HCT116 (cell line): Measurements from ENCODE around the gene RUNDC3A. TPM values are rescaled to one million over a fixed set of nuclear protein-coding genes. Genes with fewer than 3 reads are reported as not detected.

Source experiments
- ATAC-seq: fragments of 200-7000 bp; cut with Tn5 transposase; 2 replicates; pipeline ENCODE4 v1.9.1; 2020; ENCODE audit warnings: mild to moderate bottlenecking, moderate library complexity
- BruUV-seq: library from RNA; stranded (reverse); fragments of 400-500 nt; replicated peaks from 2 replicates; lab custom pipeline; 2021; lab: Mats Ljungman, UMichigan
- CTCF ChIA-PET: fragments of 300-600 bp; sonication (Branson Sonifier 250); formaldehyde crosslinking; loops from one replicate; lab custom pipeline; 2021; ENCODE audit warnings: antibody characterized with exemption; lab: Charles Lee
- POLR2A ChIA-PET: fragments of 300-600, 350-600 bp; sonication (Branson Sonifier 250); formaldehyde crosslinking; loops from one replicate; lab custom pipeline; 2021; ENCODE audit warnings: antibody characterized with exemption; lab: Charles Lee
- RAD21 ChIA-PET, 2 experiments: fragments of 300-600 bp; sonication (Branson Sonifier 250); formaldehyde crosslinking; loops; one replicate each; lab custom pipeline; 2023; ENCODE audit warnings: low total read pairs in 2 of 2; ENCODE audit not compliant: uncharacterized antibody in 2 of 2, unreplicated experiment in 2 of 2, low non-redundant PET in 1 of 2; lab: Charles Lee
- DNase-seq: peaks from one replicate; pipeline ENCODE4 v3.0.0-alpha.2; 2010; ENCODE audit warnings: low read depth, low spot score
- H2AFZ ChIP-seq: fragments of 200-600 bp; shearing (Covaris generic), sonication (generic); 2 replicates; pipeline ENCODE4 v1.6.1; 2017; ENCODE audit warnings: low read depth, mixed run types, mixed read lengths, antibody characterized with exemption, low read length; ENCODE audit not compliant: poor library complexity, severe bottlenecking
- H3K27ac ChIP-seq: 2 replicates; pipeline ENCODE4 v1.5.1; 2012; ENCODE audit warnings: low read depth, low read length
- H3K27me3 ChIP-seq: fragments of 200-600 bp; sonication (generic); 2 replicates; pipeline ENCODE4 v1.6.1; 2016; ENCODE audit warnings: mixed run types, low read length, mixed read lengths; ENCODE audit not compliant: insufficient read depth
- H3K36me3 ChIP-seq, 2 experiments: fragments of 200-500 bp in 1 of 2; fragments of 200-600 bp in 1 of 2; sonication (Bioruptor generic) in 1 of 2; sonication (generic) in 1 of 2; 2 replicates each; pipeline versions ENCODE4 v1.5.1 to v1.6.1; 2014 to 2016; ENCODE audit warnings: low read length in 2 of 2, inconsistent platforms in 1 of 2, mixed read lengths in 1 of 2, mixed run types in 1 of 2; ENCODE audit not compliant: insufficient read depth in 2 of 2, control insufficient read depth in 1 of 2
- H3K4me1 ChIP-seq, 2 experiments: fragments of 200-600 bp in 1 of 2; sonication (generic) in 1 of 2; 2 replicates each; pipeline versions ENCODE4 v1.5.1 to v1.6.1; 2012 to 2017; ENCODE audit warnings: low read length in 2 of 2, inconsistent platforms in 1 of 2, mild to moderate bottlenecking in 1 of 2, mixed read lengths in 1 of 2, mixed run types in 1 of 2, moderate library complexity in 1 of 2; ENCODE audit not compliant: insufficient read depth in 2 of 2, control insufficient read depth in 1 of 2
- H3K4me2 ChIP-seq: fragments of 200-600 bp; sonication (generic); 2 replicates; pipeline ENCODE4 v1.6.1; 2017; ENCODE audit warnings: mixed run types, low read length, mixed read lengths
- H3K4me3 ChIP-seq, 2 experiments: fragments of 200-600 bp in 1 of 2; sonication (generic) in 1 of 2; replicated peaks in 1 of 2; 2 replicates each; pipeline ENCODE4 v1.5.1; 2011 to 2016; ENCODE audit warnings: low read length in 2 of 2, control low read depth in 1 of 2, low read depth in 1 of 2, mild to moderate bottlenecking in 1 of 2, mixed read lengths in 1 of 2, mixed run types in 1 of 2
- H3K79me2 ChIP-seq: fragments of 200-600 bp; sonication (generic); 2 replicates; pipeline ENCODE4 v1.6.1; 2017; ENCODE audit warnings: mild to moderate bottlenecking, mixed run types, low read length, moderate library complexity, mixed read lengths; ENCODE audit not compliant: insufficient read depth
- H3K9ac ChIP-seq: fragments of 200-600 bp; sonication (generic); 2 replicates; pipeline ENCODE4 v1.6.1; 2016; ENCODE audit warnings: low read length, mixed read lengths
- H3K9me2 ChIP-seq: fragments of 200-600 bp; sonication (generic), shearing (Covaris generic); 2 replicates; pipeline ENCODE4 v1.6.1; 2017; ENCODE audit warnings: mixed run types, mild to moderate bottlenecking, moderate library complexity; ENCODE audit not compliant: insufficient read depth
- H3K9me3 ChIP-seq, 2 experiments: fragments of 200-500 bp in 1 of 2; fragments of 200-600 bp in 1 of 2; sonication (Bioruptor generic) in 1 of 2; sonication (generic) in 1 of 2; 2 replicates each; pipeline ENCODE4 v1.6.1; 2014 to 2017; ENCODE audit warnings: low read length in 2 of 2, mixed read lengths in 2 of 2, inconsistent platforms in 1 of 2, low read depth in 1 of 2, mild to moderate bottlenecking in 1 of 2, mixed run types in 1 of 2, moderate library complexity in 1 of 2; ENCODE audit not compliant: control insufficient read depth in 1 of 2, insufficient read depth in 1 of 2
- H4K20me1 ChIP-seq: fragments of 200-600 bp; sonication (generic), shearing (Covaris generic); 2 replicates; pipeline ENCODE4 v1.6.1; 2017; ENCODE audit warnings: mixed run types, mild to moderate bottlenecking, moderate library complexity; ENCODE audit not compliant: insufficient read depth
- CBX3 ChIP-seq: IDR thresholded peaks from 2 replicates; pipeline ENCODE4 v1.6.1; 2012; ENCODE audit warnings: low read depth
- CTCF ChIP-seq, 3 experiments: fragments of 200-600 bp in 1 of 3; sonication (generic) in 1 of 3; IDR thresholded peaks in 2 of 3; conservative IDR thresholded peaks in 1 of 3; 2 replicates each; pipeline ENCODE4 v1.5.1; 2012 to 2017; ENCODE audit warnings: low read depth in 2 of 3, low read length in 2 of 3, antibody characterized with exemption in 1 of 3, borderline replicate concordance in 1 of 3, control low read depth in 1 of 3, mild to moderate bottlenecking in 1 of 3, mixed read lengths in 1 of 3, mixed run types in 1 of 3, moderate library complexity in 1 of 3; ENCODE audit not compliant: insufficient read depth in 1 of 3
- POLR2AphosphoS5 ChIP-seq: IDR thresholded peaks from 2 replicates; pipeline ENCODE4 v1.6.1; 2011; ENCODE audit warnings: mild to moderate bottlenecking, low read depth, low read length, moderate library complexity
- REST ChIP-seq: IDR thresholded peaks from 2 replicates; pipeline ENCODE4 v1.6.1; 2012; ENCODE audit warnings: low read depth
- ZBTB33 ChIP-seq: IDR thresholded peaks from 2 replicates; pipeline ENCODE4 v1.6.1; 2011; ENCODE audit warnings: mild to moderate bottlenecking, low read length, moderate library complexity; ENCODE audit not compliant: insufficient replicate concordance; ENCODE audit errors: extremely low read depth
- intact Hi-C: fragments of 100-400 bp; cut with micrococcal nuclease; formaldehyde crosslinking; loops from 2 replicates; pipeline ENCODE4 v1.10.0; 2022
- total RNA-seq: library from RNA; stranded (reverse); gene quantifications from one replicate; pipeline ENCODE4 v1.2.1, GENCODE V29; 2021; ENCODE audit not compliant: unreplicated experiment

Gene RUNDC3A
- total RNA-seq, 1 experiment from 2014 or later, result 0.61 TPM

- RAD21 ChIA-PET, result no interaction called here
- intact Hi-C loops, result no loop called here
- DNase-seq, result no peak
- Histone ChIP-seq H4K20me1 (no peaks in the 10 kb centered on the region), H3K36me3 (peaks cover 19 to 33% of the 10 kb centered on the region in 2 experiments; a peak in 3 of 4 replicates), H3K4me1 (peaks cover 2 to 36% of the 10 kb centered on the region in 2 experiments; a peak in 2 of 4 replicates), H3K4me2 (no peak overlapping the region), H3K27ac (no peak overlapping the region), H3K79me2 (peaks cover 27% of the 10 kb centered on the region), H3K4me3 (no peak overlapping the region), H3K9ac (no peak overlapping the region), H2AFZ (no peak overlapping the region), H3K27me3 (no peaks in the 10 kb centered on the region), H3K9me3 (no peaks in the 10 kb centered on the region), H3K9me2 (no peaks in the 10 kb centered on the region)
- POLR2A ChIA-PET, result interaction anchor here (1.0 to 1.2 kb wide), 2 partner anchors 9 to 96 kb away, joined by 3 to 4 read pairs; no protein-coding TSS in a partner anchor
- ATAC-seq, result peak; percentile 13
- no peak for TF ChIP-seq CTCF (IDR thresholded peaks at IDR 0.05 in 2 of 3, conservative IDR thresholded peaks at IDR 0.05 in 1 of 3; ENCODE audit: borderline replicate concordance in 1 of 3, insufficient read depth in 1 of 3, low read depth in 2 of 3, low read length in 2 of 3)
- TF ChIP-seq REST, result no peak
- no peak for TF ChIP-seq CBX3
- no peak for TF ChIP-seq ZBTB33
- TF ChIP-seq POLR2AphosphoS5, result peak; percentile 9; the same call in 1 of the 2 replicates
- CTCF ChIA-PET, result interaction anchor here (1.0 kb wide), 1 partner anchor 10 kb away, joined by 3 read pairs; the partner anchor contains the start of gene RUNDC3A
- no TSS peak for BruUV-seq
These were observed 9.9 kb downstream of the RUNDC3A start for GRCh38 chr17:44318077-44318892.
